ENCODE data around the gene TOMM34.

DNA sequence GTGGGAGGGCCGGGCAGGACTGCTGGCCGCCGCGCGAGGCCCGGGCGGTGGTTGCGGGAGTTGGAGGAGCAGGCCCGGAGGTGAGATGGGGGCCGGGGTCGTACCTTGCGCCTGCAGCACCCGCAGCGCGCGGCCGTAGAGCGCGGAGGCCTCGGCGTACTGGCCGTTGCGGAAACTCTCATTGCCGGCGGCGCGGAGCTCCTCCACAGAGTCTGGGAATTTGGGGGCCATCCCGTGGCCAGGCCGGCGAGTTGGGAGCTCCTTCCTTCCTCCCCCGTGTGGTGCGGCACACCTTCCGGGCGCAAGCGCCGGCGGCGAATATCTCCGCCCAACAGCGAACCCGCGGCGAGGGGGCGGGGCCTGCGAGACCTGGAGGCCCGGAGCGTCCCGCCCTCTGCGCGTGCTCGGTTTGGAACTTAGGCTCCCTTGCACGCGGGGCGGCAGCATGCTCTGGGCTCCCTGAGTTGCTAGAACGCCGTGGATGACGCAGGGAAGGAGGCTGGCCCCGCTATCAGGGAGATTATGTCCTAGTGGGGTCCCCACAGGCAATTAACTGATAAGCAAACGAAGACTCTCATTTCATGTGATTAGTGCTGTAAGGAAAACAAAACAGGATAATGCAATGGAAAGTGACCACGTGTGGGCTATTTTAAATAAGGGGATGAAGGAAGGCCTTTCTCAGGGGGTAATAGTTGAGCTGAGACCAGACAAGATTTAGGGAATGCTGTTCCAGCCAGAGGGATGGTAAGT, at the start of gene TOMM34:
- TF ChIP-seq, protein P1, sequence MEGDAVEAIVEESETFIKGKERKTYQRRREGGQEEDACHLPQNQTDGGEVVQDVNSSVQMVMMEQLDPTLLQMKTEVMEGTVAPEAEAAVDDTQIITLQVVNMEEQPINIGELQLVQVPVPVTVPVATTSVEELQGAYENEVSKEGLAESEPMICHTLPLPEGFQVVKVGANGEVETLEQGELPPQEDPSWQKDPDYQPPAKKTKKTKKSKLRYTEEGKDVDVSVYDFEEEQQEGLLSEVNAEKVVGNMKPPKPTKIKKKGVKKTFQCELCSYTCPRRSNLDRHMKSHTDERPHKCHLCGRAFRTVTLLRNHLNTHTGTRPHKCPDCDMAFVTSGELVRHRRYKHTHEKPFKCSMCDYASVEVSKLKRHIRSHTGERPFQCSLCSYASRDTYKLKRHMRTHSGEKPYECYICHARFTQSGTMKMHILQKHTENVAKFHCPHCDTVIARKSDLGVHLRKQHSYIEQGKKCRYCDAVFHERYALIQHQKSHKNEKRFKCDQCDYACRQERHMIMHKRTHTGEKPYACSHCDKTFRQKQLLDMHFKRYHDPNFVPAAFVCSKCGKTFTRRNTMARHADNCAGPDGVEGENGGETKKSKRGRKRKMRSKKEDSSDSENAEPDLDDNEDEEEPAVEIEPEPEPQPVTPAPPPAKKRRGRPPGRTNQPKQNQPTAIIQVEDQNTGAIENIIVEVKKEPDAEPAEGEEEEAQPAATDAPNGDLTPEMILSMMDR (IDR thresholded peaks at IDR 0.05; ENCODE audit: low read length): no peak
- no peak for TF ChIP-seq EZH2 (IDR thresholded peaks at IDR 0.05; ENCODE audit: borderline replicate concordance, low read length)
